DMS153 (cell line): ENCODE measurements around the gene STK4.

Experiments
- DNase-seq: peaks from one replicate; lab custom pipeline; 2025; lab: John Stamatoyannopoulos, UW

STK4 gene

DNA sequence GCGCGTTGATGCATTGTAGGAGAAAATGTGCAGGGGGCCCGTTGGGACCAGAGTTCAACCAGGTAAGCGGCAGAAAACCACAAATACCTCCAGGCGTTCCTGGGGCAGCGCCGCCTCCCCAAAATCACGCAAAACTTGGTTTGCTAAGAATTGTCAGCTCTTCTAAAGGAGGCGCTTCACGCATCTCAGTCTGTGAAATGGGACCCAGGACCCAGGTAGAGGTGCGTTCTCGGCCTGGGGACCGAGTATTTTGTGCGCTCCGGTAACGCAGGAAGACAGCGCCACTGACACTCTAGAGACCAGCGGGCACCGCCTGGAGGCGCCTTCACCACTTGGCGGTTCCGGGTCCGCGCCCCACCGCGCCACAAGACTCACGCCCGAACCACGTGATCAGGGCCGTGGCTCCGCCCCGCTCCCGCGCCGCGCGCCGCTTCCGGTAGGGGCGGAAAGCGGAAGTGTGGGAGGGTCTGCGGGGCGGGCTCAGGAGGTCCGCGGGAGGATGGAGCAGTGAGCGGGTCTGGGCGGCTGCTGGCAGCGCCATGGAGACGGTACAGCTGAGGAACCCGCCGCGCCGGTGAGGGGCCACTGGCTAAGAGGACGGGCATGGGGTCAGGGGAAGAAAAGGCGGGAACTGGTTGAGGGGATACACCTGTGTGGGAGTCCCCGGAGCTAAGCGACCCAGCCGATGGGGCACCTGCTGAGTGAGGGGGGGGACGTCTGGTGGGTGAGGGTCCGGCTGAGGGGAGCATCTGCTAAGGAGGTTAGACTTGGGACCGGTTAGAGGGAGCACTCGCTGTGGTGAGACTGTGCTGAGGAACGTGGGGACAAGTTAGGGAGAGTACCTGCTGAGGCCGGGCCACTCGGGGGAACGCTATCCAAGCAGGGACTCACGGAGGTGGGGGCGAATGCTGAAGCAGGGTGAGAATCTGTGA, at the start of gene STK4:
Gene STK4 (plus strand): TSS at position 483 of the 932 bp plus-strand sequence. CDS start 57 bp downstream, at position 540.
- peak; percentile 87 for DNase-seq

DNA sequence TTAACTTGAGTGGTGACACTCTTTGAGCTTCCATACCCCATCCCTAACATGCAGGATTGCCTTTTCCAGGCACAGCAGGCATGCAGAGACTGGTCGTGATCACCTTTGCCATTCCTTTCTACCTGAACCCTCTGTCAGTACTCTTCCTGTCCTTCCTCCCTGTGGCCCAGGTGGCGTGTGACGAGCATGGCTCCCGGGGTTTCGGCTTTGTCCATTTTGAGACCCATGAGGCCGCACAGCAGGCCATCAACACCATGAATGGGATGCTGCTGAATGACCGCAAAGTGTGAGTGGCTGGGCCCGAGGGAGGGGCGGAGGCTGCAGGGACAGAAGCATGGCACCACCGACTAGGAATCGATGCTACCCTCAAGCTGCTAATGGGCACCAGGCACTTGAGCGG, 49.7 kb upstream of the STK4 start:
- no peak for DNase-seq

DNA sequence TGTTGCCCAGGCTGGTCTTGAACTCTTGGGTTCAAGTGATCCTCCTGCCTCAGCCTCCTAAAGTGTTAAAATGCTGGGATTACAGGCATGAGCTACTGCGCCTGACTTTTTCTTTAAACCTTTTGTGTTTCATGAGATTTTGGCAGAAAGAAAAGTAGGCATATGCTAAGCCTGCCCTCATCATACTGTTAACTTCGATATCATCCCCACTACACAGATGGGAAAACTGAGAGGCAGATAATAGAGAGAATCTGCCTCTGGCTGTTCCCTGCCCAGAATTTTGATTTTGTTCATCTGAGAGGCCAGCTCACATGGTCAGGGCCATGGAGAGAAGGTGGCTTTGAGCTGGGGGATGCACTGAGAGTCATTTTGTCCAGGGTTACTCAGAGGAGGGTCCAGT, 48.9 kb upstream of the STK4 start:
- no peak for DNase-seq

DNA sequence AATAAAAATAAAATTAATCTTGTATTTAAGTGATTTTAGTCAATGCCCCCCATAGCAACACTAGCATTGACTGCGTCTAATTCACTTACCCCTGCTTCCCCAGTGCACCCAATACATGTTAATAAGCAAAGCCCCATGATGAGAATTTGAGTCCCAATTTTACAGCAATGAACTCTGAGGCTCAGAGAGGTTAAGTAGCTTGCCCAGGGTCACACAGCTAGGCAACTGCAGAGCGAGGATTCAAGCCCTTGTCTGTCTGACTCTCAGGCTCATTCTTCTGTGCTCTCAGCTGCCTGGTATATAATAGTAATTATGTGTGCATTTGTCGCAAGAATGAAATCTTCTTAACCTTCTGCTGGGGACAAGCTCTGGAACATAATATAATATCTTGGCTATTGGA, 48.0 kb upstream of the STK4 start:
- DNase-seq = no peak

DNA sequence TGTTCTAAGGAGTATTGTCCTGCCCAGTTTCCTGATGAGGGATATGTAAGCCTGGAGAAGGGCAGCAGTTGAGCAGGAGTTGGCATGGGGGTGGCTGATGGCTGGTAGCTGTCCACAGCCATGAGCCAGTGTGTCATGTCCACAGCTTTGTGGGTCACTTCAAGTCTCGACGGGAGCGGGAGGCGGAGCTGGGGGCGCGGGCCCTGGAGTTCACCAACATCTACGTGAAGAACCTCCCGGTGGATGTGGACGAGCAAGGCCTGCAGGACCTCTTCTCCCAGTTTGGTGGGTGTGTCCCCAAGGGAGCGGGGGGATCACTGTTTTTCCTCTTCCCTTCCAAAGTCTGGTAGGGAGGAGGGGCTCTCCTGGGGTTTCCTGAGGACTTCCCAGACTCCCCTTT, 47.6 kb upstream of the STK4 start:
- DNase-seq = no peak

DNA sequence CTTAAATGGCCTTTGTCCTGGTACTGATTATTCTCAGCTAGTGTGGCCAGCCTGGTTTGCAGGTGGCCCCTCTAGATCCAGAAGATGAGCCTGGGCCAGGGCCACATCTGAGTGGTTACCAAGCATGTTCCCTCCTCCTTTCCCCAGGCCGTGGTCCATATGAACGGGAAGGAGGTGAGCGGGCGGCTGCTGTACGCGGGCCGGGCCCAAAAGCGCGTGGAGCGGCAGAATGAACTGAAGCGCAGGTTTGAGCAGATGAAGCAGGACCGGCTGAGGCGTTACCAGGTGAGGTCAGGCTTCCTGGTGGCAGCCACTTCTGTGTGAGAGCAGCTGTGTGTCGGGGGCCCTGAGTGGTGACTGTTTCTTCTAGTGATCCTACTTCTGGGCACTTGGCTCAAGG, 44.9 kb upstream of the STK4 start:
- no peak for DNase-seq

DNA sequence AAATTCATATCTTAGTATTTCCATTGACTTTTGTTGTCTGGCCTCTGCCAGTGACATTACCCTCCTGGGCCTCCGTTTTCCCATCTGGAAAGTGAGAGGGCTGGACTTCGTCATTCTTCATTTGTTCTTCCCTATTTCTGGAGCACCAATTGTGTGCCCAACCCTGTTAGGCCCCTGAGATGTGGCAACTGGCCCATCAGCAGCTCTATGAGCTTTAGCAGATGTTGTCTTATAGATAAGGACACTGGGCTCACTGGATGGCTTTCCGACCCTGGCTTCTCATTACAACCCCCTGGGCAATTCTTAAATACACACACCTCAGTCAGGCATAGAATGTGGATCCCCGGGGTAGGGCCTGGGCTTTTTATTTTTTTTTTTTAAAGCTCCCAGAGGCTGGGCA, 41.8 kb upstream of the STK4 start:
- DNase-seq = no peak

DNA sequence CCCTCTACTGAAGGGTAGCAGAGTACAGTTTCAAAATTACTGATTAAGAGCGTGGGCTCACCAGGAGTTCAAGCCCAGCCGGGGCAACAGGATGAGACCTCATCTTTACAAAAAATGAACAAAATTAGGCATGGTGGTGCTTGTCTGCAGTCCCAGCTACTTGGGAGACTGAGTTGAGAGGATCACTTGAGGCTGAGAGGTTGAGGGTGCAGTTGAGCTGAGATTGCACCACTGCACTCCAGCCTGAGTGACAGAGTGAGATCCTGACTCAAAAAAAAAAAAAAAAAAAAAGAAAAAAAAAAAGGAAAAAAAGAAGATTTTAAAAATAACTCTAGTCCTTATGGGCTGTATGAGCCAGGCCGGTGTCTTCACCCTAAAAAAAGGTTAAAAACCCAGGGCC, 37.7 kb upstream of the STK4 start:
- DNase-seq = no peak

DNA sequence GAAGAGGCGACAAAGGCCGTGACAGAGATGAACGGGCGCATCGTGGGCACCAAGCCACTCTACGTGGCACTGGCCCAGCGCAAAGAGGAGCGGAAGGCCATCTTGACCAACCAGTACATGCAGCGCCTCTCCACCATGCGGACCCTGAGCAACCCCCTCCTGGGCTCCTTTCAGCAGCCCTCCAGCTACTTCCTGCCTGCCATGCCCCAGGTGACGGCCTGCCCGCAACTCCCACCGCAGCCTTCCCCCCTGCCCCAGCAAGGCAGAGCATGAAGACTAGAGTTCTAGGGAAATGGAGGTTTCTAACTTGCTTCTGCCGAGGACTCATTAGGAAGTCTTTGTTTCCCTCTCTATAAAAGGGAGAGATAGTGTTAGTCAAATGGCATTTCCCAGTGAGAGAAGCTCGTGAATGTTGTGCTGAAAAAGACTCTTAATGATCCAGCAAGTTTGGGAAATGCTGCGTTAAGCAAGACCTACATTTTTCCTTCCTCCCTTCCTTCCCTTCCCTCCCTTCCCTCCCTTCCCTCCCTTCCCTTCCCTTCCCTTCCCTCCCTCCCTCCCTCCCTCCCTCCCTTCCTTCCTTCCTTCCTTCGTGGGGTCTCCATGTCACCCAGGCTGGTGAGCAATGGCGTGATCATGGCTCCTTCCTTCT, 35.7 kb upstream of the STK4 start:
- DNase-seq = no peak

DNA sequence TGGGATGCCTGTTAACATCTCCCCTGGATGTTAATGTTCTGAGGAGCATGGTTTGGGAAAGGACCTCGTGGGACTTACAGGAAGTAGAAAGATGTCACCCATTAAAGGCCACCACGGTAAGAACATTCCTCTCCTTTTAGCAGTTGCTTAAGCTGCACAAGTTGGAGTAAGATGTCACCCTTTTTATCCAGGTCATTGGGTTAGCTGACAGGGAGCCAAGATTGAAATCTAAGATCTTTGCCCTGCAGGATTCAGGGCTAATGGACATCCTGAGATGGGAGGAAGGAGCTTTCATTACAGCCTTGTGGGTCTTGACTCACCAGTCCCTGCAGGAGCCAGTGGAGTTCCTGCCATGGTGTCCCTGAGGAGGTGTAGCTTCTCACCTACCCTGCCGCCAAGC, 34.4 kb upstream of the STK4 start:
- DNase-seq = no peak

DNA sequence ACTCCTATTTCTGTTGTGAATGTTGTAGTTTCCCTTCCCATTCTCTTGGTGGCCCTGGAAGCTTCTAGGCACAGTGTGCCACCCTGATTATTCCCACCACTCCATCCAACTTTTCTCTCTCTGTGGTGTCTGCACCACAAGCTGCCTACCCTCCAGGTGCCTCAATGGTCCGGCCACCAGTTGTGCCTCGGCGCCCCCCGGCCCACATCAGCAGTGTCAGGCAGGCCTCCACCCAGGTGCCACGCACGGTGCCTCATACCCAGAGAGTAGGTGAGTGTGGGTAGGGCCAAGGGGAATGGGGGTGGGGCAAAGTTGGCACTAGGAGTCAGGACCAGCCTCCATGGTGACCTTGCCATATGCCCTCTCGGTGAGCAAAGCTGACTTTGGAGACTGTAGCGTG, 33.4 kb upstream of the STK4 start:
- DNase-seq = no peak

DNA sequence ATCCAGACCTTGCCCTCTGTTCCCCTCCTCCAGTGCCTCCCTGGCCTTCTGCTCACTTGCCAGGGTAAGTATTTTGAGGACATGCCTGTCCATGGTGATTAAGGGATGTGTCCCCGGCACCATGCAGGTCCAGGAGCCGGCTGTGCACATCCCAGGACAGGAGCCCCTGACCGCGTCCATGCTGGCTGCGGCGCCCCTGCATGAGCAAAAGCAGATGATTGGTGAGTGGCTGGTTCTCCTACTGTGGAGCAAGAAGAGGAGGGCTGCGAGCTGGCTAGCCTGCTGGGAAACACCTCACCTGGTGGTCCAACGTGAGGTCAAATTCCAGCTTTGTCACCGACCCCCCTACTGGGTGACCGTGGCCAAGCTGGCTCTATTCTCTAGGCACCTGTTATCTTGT, 29.8 kb upstream of the STK4 start:
- DNase-seq = no peak

DNA sequence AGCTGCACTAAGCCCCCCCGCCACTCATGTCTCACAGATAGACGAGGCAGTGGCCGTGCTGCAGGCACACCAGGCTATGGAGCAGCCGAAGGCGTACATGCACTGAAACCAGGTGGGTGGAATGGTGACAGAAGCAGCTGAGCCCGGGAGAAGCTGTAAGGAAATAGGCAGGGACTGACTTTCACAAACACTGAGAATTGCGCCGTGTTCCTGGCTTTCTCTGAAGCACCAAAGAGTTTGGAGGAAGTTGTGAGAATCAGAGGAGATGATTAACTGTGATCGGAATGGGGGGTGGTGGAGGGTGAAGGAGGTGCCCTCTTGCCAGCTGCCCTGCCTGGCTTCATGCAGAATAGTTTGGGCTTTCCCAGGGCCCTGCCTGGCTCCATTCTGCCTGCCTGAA, 27.7 kb upstream of the STK4 start:
- no peak for DNase-seq

DNA sequence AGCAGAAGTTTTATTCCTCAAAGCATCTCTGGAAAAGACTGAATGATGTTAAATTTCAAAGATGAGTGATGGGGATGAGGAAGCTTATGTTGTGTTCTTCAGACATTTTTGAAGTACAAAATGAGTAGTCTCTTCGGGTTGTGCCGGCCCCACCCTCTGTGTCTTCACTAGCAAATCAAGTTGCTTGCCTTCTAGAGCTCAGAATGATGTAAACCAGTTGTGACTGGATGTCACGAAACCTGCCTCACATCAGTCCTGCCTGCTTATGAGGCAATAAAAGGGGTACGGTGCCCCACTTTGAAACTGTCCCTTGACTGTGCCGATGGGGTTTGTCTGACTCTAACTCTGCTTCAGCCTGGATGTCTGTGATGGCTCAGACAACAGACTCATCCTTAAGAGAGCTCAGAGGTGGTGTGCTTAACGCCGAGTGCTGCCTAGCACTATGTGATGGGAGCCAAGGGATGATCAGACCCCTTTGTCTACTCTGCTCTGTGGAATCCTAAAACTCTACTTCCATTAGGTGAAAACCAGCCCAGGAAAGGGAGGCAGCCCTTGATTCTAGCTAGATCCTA, 25.1 kb upstream of the STK4 start:
- DNase-seq = no peak

DNA sequence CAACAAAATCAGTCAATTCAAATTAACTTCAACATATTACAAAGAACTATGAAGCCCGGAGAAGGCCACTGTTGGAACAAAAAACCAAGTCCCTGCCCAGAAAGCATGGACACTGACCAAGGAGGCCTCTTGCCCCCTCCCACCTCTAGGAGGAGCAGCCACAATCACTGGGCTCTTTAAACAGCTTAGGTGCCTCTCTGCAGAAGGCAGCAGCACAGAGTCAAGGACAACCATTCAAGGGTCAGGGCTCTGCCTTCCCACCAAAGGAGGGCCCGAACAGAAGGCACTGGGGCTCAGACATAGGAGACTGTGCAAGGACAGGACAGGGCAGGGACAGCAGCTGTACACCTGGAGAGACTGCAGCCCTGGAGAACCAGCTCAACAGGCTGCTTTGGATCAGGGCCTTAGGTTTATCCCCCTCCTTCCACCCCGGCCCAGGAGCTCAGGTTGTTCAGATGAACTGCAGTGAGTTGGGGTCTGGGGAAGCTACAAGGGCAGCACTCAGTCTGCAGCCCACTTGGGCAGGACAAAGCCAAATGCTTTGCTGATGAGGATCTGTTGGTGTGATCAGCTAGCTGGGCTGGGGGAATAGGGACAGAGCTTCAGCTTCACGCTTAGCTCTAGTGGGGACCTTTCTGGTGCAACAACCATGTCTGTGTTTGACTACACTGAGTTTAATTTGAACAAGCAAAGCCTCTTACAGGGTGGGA, 23.9 kb upstream of the STK4 start:
- DNase-seq = no peak

DNA sequence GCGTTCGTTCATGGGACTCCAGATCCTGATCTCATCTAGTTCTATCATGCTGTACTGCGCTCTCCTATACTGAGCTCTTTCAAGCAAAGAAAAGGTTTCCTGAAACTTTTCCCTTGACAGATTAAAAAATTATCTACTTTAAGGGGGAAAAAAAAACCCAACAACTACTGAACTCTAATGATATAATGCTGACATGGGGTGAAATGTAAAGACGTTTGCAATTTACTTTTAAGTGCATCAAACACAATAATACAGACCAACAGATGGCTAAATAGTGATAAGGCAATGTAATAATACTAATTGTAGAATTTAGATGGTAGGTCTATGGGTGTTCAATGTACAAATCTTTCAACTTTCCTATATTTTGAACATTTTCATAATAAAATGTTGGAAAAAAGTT, 22.5 kb upstream of the STK4 start:
- DNase-seq = no peak

DNA sequence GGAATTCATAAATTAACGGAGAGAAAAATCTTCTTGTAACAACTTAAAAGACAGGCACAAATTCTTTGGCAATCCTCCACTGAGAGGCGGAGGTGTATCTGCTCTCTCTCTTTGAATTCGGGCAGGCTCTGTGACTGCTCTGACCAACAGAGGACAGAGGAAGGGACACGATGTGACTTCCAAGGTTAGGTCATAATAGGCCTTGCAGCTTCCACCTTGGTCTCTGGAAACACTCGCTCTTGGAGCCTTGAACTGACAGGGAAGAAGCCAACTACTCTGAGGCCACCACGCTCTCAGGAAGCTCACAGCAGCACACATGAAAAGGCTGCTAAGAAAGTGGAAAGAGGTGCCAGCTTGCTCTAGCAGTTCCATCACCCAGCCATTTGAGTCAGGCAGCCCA, 21.1 kb upstream of the STK4 start:
- DNase-seq = no peak

DNA sequence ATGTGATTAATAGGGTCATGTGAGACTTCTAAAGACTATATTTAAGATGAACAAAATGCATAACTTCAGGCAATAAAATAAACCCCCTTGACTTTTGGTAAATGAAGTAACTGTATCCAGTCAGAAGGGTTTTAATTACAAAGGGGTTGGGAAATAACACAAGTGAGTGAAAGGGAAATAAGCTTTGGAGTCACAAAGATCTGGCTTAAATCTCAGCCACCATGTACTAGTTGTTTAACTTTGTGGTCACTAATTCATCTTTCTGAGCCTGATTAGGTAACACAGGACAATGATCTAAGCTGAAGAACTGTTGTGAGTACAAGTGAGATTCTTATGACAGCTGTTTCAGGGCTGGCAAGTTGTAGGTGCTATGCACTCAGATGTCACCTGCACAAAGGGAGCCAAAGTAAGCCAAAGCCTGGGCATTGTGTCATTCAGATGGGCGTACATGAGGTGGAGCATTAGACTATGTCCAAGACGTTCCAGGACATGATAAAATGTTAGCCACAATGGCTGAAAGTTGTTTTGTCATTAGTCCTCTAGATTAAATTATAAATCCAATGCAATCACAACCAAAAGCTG, 19.9 kb upstream of the STK4 start:
- DNase-seq = no peak

DNA sequence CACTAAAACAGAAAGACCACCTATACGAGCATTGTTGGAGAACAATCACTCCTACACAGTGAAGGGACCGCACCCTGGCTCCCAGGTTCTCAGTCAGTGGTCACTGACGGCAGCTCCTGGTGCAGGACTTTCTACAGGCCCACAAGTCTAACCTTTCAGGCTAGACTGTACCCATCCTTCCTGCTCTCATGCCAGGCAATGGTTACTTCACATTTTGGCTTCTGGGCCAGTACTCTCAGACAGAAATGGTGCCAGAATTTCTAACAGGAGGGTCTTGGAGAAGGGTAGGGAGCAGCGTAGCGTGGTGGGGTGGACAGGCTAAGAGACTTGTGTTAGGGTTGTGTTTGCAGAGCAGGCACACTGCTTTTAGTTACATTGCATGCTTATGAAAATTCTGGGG, 18.2 kb upstream of the STK4 start:
- no peak for DNase-seq

DNA sequence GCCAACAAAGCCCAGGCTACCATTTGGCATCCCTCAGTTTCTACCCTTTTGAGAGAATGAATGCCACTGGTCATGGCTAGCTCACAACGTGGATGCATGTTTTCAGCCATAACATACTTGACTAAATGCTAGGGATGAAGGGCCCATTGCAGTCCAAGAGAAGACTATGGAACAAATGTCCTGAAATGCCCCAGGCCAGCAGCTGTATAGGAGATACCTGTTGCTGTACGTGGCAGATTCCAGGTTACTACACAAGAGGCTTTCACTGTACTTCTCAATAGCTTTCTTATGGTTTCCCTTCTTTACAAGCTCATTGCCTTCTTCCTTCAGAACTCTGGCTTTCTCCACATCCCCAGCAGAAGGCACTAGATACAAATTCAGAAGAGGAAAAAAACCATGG, 17.8 kb upstream of the STK4 start:
- no peak for DNase-seq

DNA sequence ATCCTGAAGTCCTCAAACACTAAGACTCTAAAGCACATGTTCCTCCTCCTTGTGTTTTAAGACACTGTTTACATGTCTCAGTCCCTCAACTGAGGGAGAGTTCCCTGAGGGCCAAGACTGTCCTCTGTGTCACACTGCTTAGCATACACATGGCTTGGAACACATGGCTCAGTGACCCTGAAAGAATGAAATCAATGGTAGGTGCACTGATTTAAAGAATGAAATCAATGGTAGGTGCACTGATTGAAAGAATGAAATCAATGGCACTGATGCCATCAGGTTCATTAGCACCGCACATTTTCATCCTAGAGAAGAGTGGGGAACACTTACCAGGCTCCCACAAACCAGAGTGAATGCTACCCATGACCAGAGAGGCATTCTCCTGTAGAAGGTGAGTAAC, 15.9 kb upstream of the STK4 start:
- no peak for DNase-seq

DNA sequence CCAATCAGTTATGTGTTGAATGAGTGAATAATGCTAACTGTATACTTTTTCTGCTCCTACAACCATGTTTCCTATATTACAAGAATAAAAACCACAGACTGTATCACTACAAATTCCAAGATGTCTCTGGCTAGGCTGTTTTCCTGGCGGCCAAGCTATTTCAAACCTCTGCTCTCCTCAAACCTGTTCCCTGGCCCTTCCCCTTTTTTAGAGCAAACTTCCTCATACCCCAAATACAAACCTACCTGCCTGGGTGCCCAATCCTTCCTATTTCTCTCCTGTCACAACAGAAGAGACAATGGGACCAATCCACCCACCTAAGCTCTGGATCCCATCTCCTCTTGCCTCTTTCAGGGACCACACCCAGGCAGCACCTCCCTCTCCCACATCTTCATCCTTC, 13.6 kb upstream of the STK4 start:
- DNase-seq = no peak
